Measurements from ENCODE around the gene ADD3. TPM values are rescaled to one million over a fixed set of nuclear protein-coding genes. Genes with fewer than 3 reads are reported as not detected.

Gene ADD3
- total RNA-seq, 1 experiment from 2014 or later = 59.9 TPM

DNA sequence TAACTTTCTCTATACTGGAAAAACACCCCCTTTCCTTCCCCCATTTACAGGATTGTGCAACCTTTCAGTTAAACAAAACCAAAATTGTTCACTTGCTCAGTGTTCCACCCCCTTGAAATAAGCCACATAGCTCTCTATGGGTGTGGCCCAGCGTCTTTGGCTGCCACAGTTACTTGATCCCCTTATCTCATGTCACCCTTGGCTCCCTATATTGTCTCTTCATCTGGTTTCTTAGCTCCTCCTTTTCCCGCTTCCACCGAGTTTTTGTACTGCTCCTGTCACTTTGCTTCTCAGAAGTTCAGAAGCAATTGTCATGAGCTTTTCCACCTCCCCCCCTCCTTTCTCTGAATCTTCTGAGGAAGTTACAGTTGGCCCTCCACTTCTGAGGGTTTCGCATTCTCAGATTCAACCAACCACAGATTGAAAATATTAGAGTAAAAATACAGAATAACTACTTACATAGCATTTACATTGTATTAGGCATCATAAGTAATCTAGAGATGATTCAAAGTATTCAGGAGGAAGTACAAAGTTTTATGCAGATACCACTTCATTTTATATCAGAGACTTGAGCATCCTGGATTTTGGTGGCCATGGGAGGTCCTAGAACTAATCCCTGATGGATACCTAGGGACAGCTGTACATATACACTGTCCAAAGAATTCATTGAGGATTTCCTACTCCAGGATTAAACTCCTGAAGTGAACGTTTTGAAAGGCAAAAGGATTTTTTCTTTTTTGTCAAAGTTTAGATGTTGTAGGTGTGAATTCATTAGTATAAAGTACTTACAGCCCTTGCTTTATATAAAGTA, 60.4 kb downstream of the ADD3 start:
- H3K4me1 Mint-ChIP-seq = peaks cover 17 to 29% of the 10 kb centered on the region in 2 experiments
- Histone ChIP-seq H2BK120ac (ENCODE audit: low read depth, low read length, poor library complexity, severe bottlenecking) (no peak overlapping the region), H4K20me1 (ENCODE audit: control insufficient read depth, insufficient read depth, insufficient read length) (no peaks in the 10 kb centered on the region), H3K18ac (ENCODE audit: insufficient read length, low read depth, low read length) (no peak overlapping the region), H3T11ph (ENCODE audit: low read length) (no peak overlapping the region), H2AK5ac (ENCODE audit: insufficient read length, low read length) (no peak overlapping the region), H3K27ac (ENCODE audit: insufficient read length, low read depth, low read length) (no peak overlapping the region), H3K4ac (ENCODE audit: low read depth, low read length) (no peak overlapping the region), H2BK15ac (ENCODE audit: low read depth, low read length) (no peak overlapping the region), H3K4me2 (ENCODE audit: insufficient read depth, insufficient read length, low read length) (no peak overlapping the region), H4K8ac (replicated peaks; ENCODE audit: insufficient read length, low read depth, low read length) (no peak overlapping the region), H3K56ac (ENCODE audit: insufficient read length, low read depth, low read length) (no peak overlapping the region), H3K9me3 (ENCODE audit: control insufficient read depth, low read depth, low read length) (no peaks in the 10 kb centered on the region), H3K9ac (ENCODE audit: extremely low read depth, insufficient read length, low read length) (no peak overlapping the region), H3K23ac (ENCODE audit: insufficient read length, low read depth, low read length) (no peak overlapping the region), H2BK20ac (ENCODE audit: low read depth, low read length, poor library complexity, severe bottlenecking) (no peak overlapping the region), H3K4me1 (ENCODE audit: insufficient read depth, low read length) (peaks cover 3% of the 10 kb centered on the region; the same call in 1 of the 2 replicates), H3K14ac (ENCODE audit: insufficient read depth, low read length) (no peak overlapping the region), H2BK5ac (ENCODE audit: insufficient read length, low read length) (no peak overlapping the region), H2BK12ac (ENCODE audit: insufficient read length, low read depth, low read length) (no peak overlapping the region), H4K5ac (ENCODE audit: insufficient read length, low read depth, low read length) (no peak overlapping the region), H3K79me1 (ENCODE audit: insufficient read depth, low read depth, low read length, poor library complexity, severe bottlenecking) (no peaks in the 10 kb centered on the region), H4K91ac (ENCODE audit: insufficient read length, low read depth, low read length) (no peak overlapping the region), H3K23me2 (ENCODE audit: insufficient read length, low read depth, low read length, poor library complexity, severe bottlenecking) (no peaks in the 10 kb centered on the region), H3K27me3 (ENCODE audit: insufficient read depth, low read length) (no peaks in the 10 kb centered on the region), H2AFZ (ENCODE audit: low read length) (no peak overlapping the region), H3K79me2 (ENCODE audit: insufficient read depth, low read length) (no peaks in the 10 kb centered on the region; the same call in 1 of the 2 replicates)
- TF ChIP-seq, protein P1, sequence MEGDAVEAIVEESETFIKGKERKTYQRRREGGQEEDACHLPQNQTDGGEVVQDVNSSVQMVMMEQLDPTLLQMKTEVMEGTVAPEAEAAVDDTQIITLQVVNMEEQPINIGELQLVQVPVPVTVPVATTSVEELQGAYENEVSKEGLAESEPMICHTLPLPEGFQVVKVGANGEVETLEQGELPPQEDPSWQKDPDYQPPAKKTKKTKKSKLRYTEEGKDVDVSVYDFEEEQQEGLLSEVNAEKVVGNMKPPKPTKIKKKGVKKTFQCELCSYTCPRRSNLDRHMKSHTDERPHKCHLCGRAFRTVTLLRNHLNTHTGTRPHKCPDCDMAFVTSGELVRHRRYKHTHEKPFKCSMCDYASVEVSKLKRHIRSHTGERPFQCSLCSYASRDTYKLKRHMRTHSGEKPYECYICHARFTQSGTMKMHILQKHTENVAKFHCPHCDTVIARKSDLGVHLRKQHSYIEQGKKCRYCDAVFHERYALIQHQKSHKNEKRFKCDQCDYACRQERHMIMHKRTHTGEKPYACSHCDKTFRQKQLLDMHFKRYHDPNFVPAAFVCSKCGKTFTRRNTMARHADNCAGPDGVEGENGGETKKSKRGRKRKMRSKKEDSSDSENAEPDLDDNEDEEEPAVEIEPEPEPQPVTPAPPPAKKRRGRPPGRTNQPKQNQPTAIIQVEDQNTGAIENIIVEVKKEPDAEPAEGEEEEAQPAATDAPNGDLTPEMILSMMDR (conservative IDR thresholded peaks at IDR 0.05) = no peak
- no peaks in the 10 kb centered on the region; a peak in 1 of 7 replicates for H3K36me3 Mint-ChIP-seq (ENCODE audit: insufficient read depth in 1 of 3, low read depth in 3 of 3)
- H3K9me3 Mint-ChIP-seq = no peaks in the 10 kb centered on the region
- no peak overlapping the region for H3K4me3 Mint-ChIP-seq
- H3K27ac Mint-ChIP-seq = peak overlapping the region in 1 of 3 experiments; percentile 27; a peak in 2 of 7 replicates
- no peak for DNase-seq
- no CpG with 5 or more reads among the region's 5 CpGs for WGBS (ENCODE audit: extremely low coverage, insufficient read length, low lambda C conversion rate)
- H3K27me3 Mint-ChIP-seq (ENCODE audit: low read depth) = no peaks in the 10 kb centered on the region

All from H9 (cell line).